ENCODE data around the gene ADK. TPM values are rescaled to one million over a fixed set of nuclear protein-coding genes. Genes with fewer than 3 reads are reported as not detected.

ADK gene
- total and polyA plus RNA-seq, 2 donors (not counting 3 experiments of a cell fraction or from before 2014, with no cell fraction given), result 11.7 to 46.5 TPM

- Histone ChIP-seq H3K27ac (ENCODE audit: insufficient read depth, low read depth, low read length) (no peak overlapping the region), H3K79me2 (ENCODE audit: control insufficient read depth, insufficient read depth, low read length) (no peaks in the 10 kb centered on the region), H3K4me3 (replicated peaks in 1 of 3; ENCODE audit: insufficient read depth in 1 of 3, low read depth in 1 of 3, low read length in 3 of 3) (no peak overlapping the region), H4K20me1 (replicated peaks; ENCODE audit: control insufficient read depth, extremely low read depth, insufficient read depth, low read length) (no peaks in the 10 kb centered on the region), H3K36me3 (ENCODE audit: control insufficient read depth in 2 of 2, extremely low read depth in 1 of 2, insufficient read depth in 2 of 2, low read length in 2 of 2) (no peaks in the 10 kb centered on the region), H3K4me1 (ENCODE audit: control insufficient read depth, extremely low read depth, insufficient read depth, low read length) (peaks cover 10% of the 10 kb centered on the region), H2AFZ (ENCODE audit: low read depth, low read length) (no peak overlapping the region), H3K27me3 (ENCODE audit: control insufficient read depth in 2 of 2, insufficient read depth in 2 of 2, low read length in 2 of 2) (no peaks in the 10 kb centered on the region), H3K9me1 (replicated peaks; ENCODE audit: control insufficient read depth, extremely low read depth, insufficient read depth, low read length) (no peaks in the 10 kb centered on the region), H3K9ac (replicated peaks; ENCODE audit: extremely low read depth, insufficient read depth, low read length) (no peak overlapping the region), H3K4me2 (ENCODE audit: insufficient read depth, low read length) (no peak overlapping the region), H3K9me3 (replicated peaks; ENCODE audit: control insufficient read depth, insufficient read depth, low read length) (no peaks in the 10 kb centered on the region)
- dilution Hi-C loops (cut with MboI; ENCODE audit: extremely low pct_ligation_motif_present, low sequenced_read_pairs) (no loop called here), intact Hi-C loops (cut with micrococcal nuclease) (no loop called here)
- BruUV-seq (replicated peaks), result no TSS peak
- ChIA-PET POLR2A (no interaction called here), CTCF (interaction anchor here (1.5 kb wide), 1 partner anchor 14 kb away, joined by 4 read pairs; no protein-coding TSS in a partner anchor)
- no peak for FAIRE-seq
- DNase-seq (ENCODE audit: low read depth, low spot score), result no peak
- TF ChIP-seq GATA2 (IDR thresholded peaks at IDR 0.05; ENCODE audit: insufficient read depth, insufficient read length, low read depth, low read length), result no peak
- no peak for TF ChIP-seq POLR2A (IDR thresholded peaks at IDR 0.05; ENCODE audit: low read depth, low read length)
- no peak for TF ChIP-seq FOS (IDR thresholded peaks at IDR 0.05; ENCODE audit: borderline replicate concordance, insufficient read depth, low read length)
- TF ChIP-seq MAX (IDR thresholded peaks at IDR 0.05; ENCODE audit: insufficient read depth, insufficient read length), result no peak
- no peak for TF ChIP-seq JUN (IDR thresholded peaks at IDR 0.05; ENCODE audit: borderline replicate concordance, insufficient read depth, insufficient read length, low read depth)
- no peak for TF ChIP-seq POLR2AphosphoS5 (IDR thresholded peaks at IDR 0.05; ENCODE audit: insufficient read depth, low read depth, low read length)
- TF ChIP-seq EZH2 (IDR thresholded peaks at IDR 0.05; ENCODE audit: borderline replicate concordance, low read depth, low read length, severe bottlenecking), result no peak
- no peak for TF ChIP-seq MYC (IDR thresholded peaks at IDR 0.05; ENCODE audit: low read depth, low read length)
- TF ChIP-seq CTCF (IDR thresholded peaks at IDR 0.05; ENCODE audit: extremely low read depth in 1 of 2, insufficient read depth in 1 of 2, low read depth in 1 of 2, low read length in 2 of 2), result no peak
These were observed 282.6 kb downstream of the ADK start for GRCh38 chr10:74433595-74433956.

All from endothelial cell of umbilical vein (primary cell).